Endometrium (tissue), 2 donors: Measurements from ENCODE around the gene LUC7L.
"Not testable (repeated sequence)": the region's sequence is repeated elsewhere in the genome, so short reads cannot be mapped to it uniquely, and the experiment has no call there.

ENCODE experiments used
- FAIRE-seq: peaks from 2 replicates; lab custom pipeline; 2012; peaks lifted over from hg19 to GRCh38; lab: Jason Lieb, UNC
- donor health status: control.
- donor health status: control.

Gene LUC7L

DNA sequence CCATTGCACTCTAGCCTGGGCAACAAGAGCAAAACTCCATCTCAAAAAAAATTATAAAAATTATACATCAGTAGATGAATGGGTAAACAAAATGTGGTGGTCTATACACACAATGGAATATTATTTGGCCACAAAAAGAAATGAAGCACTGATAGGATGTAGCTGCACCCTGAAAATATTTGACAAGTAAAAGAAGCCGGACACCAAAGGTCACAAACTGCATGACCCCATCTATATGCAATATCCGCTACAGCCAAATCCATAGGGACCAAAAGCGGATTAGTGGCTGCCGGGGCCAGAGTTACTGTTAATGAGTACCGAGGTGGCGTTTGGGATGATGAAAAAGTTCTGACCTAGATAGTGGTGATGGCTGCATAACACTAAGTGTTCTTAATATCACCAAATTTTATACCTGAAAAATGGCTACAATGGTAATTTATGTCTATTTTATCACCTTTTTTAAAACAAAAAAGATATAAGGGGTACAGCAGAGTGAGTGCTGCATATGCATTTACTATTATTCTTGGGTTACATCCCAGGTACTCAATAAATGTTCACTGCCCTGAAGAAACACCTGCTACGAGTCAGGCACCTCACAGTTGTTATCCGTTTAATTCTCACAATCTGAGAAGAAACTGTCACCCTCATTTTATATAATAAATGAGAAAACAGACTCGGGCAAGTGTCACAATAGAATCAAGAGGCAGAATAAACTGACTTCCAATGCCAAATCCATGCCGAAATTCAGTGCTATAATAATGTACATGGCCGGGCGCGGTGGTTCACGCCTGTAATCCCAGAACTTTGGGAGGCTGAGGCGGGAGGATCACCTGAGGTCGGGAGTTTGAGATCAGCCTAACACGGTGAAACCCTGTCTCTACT, 49.8 kb downstream of the LUC7L start:
- FAIRE-seq: no peak

- FAIRE-seq: no peak
Measured at GRCh38 chr16:178668-179015, 50.6 kb downstream of the LUC7L start.

- FAIRE-seq: no peak
Measured at GRCh38 chr16:177981-178667, 51.1 kb downstream of the LUC7L start.

DNA sequence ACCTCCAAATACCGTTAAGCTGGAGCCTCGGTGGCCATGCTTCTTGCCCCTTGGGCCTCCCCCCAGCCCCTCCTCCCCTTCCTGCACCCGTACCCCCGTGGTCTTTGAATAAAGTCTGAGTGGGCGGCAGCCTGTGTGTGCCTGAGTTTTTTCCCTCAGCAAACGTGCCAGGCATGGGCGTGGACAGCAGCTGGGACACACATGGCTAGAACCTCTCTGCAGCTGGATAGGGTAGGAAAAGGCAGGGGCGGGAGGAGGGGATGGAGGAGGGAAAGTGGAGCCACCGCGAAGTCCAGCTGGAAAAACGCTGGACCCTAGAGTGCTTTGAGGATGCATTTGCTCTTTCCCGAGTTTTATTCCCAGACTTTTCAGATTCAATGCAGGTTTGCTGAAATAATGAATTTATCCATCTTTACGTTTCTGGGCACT, 51.8 kb downstream of the LUC7L start:
- no peak for FAIRE-seq

GRCh38 chr16:176477-177382, 52.5 kb downstream of the LUC7L start, which contains the start of gene HBA1:
HBA1 (plus strand) TSS chr16:176680; CDS start chr16:176717, 37 bp downstream.
- not testable (repeated sequence) for FAIRE-seq

- not testable (repeated sequence) for FAIRE-seq
Measured at GRCh38 chr16:176006-176405, 53.2 kb downstream of the LUC7L start.

DNA sequence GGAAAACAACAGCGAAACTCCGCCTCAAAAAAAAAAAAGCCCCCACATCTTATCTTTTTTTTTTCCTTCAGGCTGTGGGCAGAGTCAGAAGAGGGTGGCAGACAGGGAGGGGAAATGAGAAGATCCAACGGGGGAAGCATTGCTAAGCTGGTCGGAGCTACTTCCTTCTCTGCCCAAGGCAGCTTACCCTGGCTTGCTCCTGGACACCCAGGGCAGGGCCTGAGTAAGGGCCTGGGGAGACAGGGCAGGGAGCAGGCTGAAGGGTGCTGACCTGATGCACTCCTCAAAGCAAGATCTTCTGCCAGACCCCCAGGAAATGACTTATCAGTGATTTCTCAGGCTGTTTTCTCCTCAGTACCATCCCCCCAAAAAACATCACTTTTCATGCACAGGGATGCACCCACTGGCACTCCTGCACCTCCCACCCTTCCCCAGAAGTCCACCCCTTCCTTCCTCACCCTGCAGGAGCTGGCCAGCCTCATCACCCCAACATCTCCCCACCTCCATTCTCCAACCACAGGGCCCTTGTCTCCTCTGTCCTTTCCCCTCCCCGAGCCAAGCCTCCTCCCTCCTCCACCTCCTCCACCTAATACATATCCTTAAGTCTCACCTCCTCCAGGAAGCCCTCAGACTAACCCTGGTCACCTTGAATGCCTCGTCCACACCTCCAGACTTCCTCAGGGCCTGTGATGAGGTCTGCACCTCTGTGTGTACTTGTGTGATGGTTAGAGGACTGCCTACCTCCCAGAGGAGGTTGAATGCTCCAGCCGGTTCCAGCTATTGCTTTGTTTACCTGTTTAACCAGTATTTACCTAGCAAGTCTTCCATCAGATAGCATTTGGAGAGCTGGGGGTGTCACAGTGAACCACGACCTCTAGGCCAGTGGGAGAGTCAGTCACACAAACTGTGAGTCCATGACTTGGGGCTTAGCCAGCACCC, 54.0 kb downstream of the LUC7L start:
- FAIRE-seq: no peak

GRCh38 chr16:173928-174769, 55.1 kb downstream of the LUC7L start:
- not testable (repeated sequence) for FAIRE-seq

- FAIRE-seq: not testable (repeated sequence)
Measured at GRCh38 chr16:173211-173854, 55.9 kb downstream of the LUC7L start.

DNA sequence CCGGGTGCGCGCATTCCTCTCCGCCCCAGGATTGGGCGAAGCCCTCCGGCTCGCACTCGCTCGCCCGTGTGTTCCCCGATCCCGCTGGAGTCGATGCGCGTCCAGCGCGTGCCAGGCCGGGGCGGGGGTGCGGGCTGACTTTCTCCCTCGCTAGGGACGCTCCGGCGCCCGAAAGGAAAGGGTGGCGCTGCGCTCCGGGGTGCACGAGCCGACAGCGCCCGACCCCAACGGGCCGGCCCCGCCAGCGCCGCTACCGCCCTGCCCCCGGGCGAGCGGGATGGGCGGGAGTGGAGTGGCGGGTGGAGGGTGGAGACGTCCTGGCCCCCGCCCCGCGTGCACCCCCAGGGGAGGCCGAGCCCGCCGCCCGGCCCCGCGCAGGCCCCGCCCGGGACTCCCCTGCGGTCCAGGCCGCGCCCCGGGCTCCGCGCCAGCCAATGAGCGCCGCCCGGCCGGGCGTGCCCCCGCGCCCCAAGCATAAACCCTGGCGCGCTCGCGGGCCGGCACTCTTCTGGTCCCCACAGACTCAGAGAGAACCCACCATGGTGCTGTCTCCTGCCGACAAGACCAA, 56.8 kb downstream of the LUC7L start, which contains the start of gene HBA2:
Gene HBA2, plus strand, starts transcription at position 503 of the 568 bp plus-strand sequence. Its CDS starts 37 bp downstream, at position 540.
- FAIRE-seq: not testable (repeated sequence)

- no peak for FAIRE-seq
Measured at GRCh38 chr16:170788-171187, 58.5 kb downstream of the LUC7L start.

- not testable (repeated sequence) for FAIRE-seq
Measured at GRCh38 chr16:170088-170507, 59.2 kb downstream of the LUC7L start.

GRCh38 chr16:169014-169413, 60.2 kb downstream of the LUC7L start:
- FAIRE-seq: no peak

DNA sequence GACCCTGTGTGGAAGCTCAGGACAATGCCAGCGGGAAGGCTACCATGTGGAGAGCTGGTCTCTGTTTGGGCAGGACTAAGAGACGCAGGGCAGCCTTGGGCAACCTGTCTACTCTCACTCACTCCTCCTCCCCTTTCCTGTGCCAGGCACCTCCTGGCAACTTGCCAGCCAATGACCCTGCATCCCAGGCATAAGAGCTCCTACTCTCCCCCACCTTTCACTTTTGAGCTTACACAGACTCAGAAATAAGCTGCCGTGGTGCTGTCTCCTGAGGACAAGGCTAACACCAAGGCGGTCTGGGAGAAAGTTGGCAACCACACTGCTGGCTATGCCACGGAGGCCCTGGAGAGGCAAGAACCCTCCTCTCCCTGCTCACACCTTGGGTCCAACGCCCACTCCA, 60.8 kb downstream of the LUC7L start:
- FAIRE-seq: no peak

DNA sequence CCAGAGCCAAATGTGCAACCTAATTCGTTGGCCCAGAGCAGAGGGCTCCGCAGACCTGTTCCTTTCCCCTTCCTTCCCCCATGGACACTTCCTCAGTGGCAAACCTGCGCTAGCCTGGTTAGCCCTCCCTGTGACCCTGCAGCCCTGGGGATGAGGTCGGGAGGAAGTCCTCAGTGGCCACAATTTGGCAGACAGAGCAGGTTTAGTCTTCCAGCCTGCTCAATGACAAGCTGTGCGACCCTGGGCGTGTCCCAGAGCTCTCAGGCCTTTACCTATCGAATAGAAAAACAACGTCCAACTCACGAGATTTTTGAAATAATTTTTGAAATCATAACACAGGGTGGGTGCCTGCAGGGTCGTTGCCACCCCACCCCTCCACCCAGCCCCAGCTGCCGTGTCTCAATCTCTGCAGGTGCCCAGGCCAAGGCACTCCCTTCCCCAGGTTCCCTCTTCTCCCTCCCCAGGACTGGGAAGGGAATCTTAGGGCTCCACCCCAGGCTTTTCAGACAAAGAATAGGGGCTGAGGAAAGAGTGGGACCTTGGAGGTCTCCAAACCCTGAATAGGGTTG, 62.0 kb downstream of the LUC7L start:
- FAIRE-seq: no peak

DNA sequence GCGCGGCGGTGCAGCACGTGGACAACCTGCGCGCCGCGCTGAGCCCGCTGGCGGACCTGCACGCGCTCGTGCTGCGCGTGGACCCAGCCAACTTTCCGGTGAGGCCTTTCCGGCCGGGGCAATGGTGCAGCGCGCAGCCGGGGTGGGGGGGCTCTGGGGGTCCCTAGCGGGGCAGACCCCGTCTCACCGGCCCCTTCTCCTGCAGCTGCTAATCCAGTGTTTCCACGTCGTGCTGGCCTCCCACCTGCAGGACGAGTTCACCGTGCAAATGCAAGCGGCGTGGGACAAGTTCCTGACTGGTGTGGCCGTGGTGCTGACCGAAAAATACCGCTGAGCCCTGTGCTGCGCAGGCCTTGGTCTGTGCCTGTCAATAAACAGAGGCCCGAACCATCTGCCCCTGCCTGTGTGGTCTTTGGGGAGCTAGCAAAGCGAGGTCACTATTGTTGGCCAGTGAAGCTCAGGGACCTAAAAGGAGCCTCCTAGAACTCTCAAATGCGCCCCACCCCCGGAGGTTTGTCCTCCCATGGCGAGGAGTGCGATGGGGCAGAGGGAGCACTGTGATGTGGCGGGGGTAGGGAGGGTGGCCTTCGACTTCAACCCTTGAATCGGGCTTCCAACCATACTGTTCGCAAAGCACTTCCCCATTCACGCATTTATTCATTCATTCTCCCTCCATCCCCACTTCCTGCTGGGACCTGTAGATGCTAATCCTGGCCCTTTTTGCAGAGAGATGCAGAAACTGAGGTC, 62.7 kb downstream of the LUC7L start:
- no peak for FAIRE-seq

- no peak for FAIRE-seq
Measured at GRCh38 chr16:165539-166374, 63.5 kb downstream of the LUC7L start, which contains the start of gene HBM. HBM (plus strand) TSS chr16:165978; CDS start chr16:165998, 20 bp downstream.
